HepG2 (cell line): ENCODE results near the gene HYAL2. TPM values are rescaled to one million over a fixed set of nuclear protein-coding genes. Genes with fewer than 3 reads are reported as not detected.

Experiments used
- CEBPG ChIP-seq: IDR thresholded peaks from 2 replicates; pipeline ENCODE4 v1.6.1; 2016
- NFIC ChIP-seq: IDR thresholded peaks from 2 replicates; pipeline ENCODE4 v1.6.1; 2012; ENCODE audit warnings: mild to moderate bottlenecking, low read length, inconsistent platforms
- polyA plus RNA-seq, 8 experiments: library from polyadenylated mRNA; depleted of rRNA in 3 of 8; stranded (reverse) in 7 of 8; unstranded in 1 of 8; fragments of >200 nt; fragmentation: Illumina TruSeq in 4 of 8; extraction: Trizol in 4 of 8; gene quantifications; 2 replicates each; pipeline versions ENCODE4 v1.2.1 to v1.2.3, GENCODE V29; 2011 to 2016; ENCODE audit warnings: low read depth in 4 of 8, missing spikeins in 1 of 8, mixed read lengths in 1 of 8; ENCODE audit not compliant: insufficient read depth in 1 of 8
- total RNA-seq, 5 experiments: library from RNA; depleted of rRNA; stranded (reverse); fragments of >200 nt; fragmentation: Illumina TruSeq; extraction: Trizol; gene quantifications; 2 replicates each; pipeline ENCODE4 v1.2.3, GENCODE V29; 2016; ENCODE audit warnings: low read depth in 1 of 5
- TF ChIP-seq, protein P1 (sequence below), 2 experiments: fragments of 450-650 bp in 1 of 2; sonication (generic) in 1 of 2; formaldehyde crosslinking in 1 of 2; IDR thresholded peaks; 2 replicates each; pipeline versions ENCODE4 v1.6.1 to v1.8.0; 2016 to 2022; ENCODE audit warnings: antibody characterized with exemption in 1 of 2, mild to moderate bottlenecking in 1 of 2, missing genetic modification reagents in 1 of 2

The HYAL2 gene
- total and polyA plus RNA-seq, 2 of the 13 experiments (the other 11 are each of a cell fraction or from before 2014, with no cell fraction given) = 76.2 to 102 TPM

DNA sequence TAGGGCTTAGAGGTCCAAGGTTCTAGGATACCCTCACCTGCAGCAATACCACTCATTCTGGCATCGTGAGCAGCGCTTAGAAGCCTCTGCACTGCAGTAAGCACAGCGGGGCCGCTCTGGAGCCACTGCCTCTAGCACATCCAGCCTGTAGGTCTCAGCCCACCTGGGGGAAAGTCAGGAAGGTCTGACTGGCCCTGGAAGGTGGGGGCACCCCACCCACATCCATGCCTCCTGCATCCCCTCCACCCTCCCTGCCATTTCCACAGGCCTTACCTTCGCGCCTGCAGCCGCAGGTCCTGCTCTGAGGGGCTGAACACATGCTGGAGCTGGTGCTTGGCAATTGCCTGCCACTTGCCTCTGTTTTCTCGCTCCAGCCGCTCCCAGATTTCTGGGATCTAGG is 19.0 kb upstream of the HYAL2 start (continued):
- TF ChIP-seq, protein P1, sequence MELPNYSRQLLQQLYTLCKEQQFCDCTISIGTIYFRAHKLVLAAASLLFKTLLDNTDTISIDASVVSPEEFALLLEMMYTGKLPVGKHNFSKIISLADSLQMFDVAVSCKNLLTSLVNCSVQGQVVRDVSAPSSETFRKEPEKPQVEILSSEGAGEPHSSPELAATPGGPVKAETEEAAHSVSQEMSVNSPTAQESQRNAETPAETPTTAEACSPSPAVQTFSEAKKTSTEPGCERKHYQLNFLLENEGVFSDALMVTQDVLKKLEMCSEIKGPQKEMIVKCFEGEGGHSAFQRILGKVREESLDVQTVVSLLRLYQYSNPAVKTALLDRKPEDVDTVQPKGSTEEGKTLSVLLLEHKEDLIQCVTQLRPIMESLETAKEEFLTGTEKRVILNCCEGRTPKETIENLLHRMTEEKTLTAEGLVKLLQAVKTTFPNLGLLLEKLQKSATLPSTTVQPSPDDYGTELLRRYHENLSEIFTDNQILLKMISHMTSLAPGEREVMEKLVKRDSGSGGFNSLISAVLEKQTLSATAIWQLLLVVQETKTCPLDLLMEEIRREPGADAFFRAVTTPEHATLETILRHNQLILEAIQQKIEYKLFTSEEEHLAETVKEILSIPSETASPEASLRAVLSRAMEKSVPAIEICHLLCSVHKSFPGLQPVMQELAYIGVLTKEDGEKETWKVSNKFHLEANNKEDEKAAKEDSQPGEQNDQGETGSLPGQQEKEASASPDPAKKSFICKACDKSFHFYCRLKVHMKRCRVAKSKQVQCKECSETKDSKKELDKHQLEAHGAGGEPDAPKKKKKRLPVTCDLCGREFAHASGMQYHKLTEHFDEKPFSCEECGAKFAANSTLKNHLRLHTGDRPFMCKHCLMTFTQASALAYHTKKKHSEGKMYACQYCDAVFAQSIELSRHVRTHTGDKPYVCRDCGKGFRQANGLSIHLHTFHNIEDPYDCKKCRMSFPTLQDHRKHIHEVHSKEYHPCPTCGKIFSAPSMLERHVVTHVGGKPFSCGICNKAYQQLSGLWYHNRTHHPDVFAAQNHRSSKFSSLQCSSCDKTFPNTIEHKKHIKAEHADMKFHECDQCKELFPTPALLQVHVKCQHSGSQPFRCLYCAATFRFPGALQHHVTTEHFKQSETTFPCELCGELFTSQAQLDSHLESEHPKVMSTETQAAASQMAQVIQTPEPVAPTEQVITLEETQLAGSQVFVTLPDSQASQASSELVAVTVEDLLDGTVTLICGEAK (IDR thresholded peaks at IDR 0.05) = no peak
- TF ChIP-seq, protein P1 (CRISPR knock-in tag; IDR thresholded peaks at IDR 0.05) = no peak
- TF ChIP-seq CEBPG (no peak), NFIC (no peak)
